ENCODE data around the gene ALOX15B. TPM values are rescaled to one million over a fixed set of nuclear protein-coding genes. Genes with fewer than 3 reads are reported as not detected.
A peak's percentile ranks its signal among the peaks of the same experiment; 100 is the strongest.
"Not testable (repeated sequence)": the region's sequence is repeated elsewhere in the genome, so short reads cannot be mapped to it uniquely, and the experiment has no call there.

The ALOX15B gene
- total RNA-seq, 1 donor from 2014 or later = 5.8 TPM

DNA sequence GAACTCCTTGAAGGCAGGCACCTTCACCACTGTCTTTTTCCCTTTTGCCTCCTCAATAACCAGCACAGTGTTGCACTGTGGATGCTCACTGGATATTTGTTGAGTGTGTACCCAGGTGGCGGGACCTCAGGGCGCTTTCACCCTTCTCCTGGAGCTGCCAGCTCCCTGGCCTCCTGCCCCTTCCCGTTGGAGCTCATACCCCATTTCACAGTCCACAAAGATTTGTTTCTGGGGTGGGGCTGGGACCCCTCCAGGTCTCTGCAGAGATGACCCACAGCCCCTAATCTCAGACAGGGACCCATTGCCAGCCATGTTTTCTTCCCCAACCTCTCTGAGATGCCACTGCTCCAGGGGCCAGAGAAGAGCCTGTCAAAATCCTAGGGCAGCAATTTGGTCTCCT is 36.2 kb downstream of the ALOX15B start:
- TF ChIP-seq, protein P1, sequence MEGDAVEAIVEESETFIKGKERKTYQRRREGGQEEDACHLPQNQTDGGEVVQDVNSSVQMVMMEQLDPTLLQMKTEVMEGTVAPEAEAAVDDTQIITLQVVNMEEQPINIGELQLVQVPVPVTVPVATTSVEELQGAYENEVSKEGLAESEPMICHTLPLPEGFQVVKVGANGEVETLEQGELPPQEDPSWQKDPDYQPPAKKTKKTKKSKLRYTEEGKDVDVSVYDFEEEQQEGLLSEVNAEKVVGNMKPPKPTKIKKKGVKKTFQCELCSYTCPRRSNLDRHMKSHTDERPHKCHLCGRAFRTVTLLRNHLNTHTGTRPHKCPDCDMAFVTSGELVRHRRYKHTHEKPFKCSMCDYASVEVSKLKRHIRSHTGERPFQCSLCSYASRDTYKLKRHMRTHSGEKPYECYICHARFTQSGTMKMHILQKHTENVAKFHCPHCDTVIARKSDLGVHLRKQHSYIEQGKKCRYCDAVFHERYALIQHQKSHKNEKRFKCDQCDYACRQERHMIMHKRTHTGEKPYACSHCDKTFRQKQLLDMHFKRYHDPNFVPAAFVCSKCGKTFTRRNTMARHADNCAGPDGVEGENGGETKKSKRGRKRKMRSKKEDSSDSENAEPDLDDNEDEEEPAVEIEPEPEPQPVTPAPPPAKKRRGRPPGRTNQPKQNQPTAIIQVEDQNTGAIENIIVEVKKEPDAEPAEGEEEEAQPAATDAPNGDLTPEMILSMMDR (IDR thresholded peaks at IDR 0.05; ENCODE audit: insufficient read depth, low read length, severe bottlenecking) = no peak
- FAIRE-seq (no peak), DNase-seq (ENCODE audit: low read depth) (no peak)
- Histone ChIP-seq H3K27me3 (ENCODE audit: control insufficient read depth, insufficient read depth, low read length) (peaks cover 17% of the 10 kb centered on the region), H3K4me3 (ENCODE audit: low read depth, low read length) (no peak overlapping the region), H3K36me3 (ENCODE audit: control insufficient read depth, insufficient read depth, low read length) (no peaks in the 10 kb centered on the region)

DNA sequence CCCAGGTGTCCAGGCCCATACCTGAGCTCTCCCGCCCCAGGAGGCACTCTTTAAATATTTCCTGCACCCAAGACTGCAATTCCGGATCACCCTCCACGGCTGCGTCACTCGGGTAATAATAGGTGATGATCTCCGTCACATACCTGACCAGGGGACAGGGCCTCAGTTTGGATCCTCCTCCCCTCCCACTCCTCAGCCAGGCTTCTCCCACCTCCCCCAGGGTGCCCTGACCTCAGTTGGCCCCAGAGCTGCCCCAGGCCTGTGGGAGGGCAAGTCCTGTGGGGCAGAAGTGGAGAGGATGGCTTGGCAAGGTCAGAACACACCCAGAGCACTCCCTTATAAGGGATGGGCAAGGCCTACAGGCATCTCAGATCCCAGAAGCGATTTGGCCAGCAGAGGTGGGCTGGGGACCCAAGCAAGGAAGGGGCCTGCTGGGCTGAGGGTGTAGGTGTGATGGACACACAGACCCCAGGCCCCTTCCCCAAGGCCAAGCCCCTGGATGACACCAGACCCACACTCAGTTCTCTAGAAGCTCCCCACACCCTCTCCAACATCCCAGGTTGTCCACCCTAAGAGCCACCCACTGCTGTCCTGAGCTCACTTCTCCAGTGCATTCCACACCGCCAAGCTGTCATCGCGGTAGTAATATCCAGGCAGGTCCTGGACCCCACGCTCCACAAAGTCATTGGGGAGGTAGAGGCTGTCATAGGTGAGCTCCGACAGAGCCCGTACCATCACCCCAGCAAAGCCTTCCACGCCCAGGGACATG is 36.9 kb downstream of the ALOX15B start:
- peaks cover 17% of the 10 kb centered on the region for H3K27me3 ChIP-seq (ENCODE audit: control insufficient read depth, insufficient read depth, low read length)
- DNase-seq (ENCODE audit: low read depth) (no peak), FAIRE-seq (no peak)
- no peaks in the 10 kb centered on the region for H3K36me3 ChIP-seq (ENCODE audit: control insufficient read depth, insufficient read depth, low read length)
- TF ChIP-seq, protein P1 (IDR thresholded peaks at IDR 0.05; ENCODE audit: insufficient read depth, low read length, severe bottlenecking) = no peak
- no peak overlapping the region for H3K4me3 ChIP-seq (ENCODE audit: low read depth, low read length)

DNA sequence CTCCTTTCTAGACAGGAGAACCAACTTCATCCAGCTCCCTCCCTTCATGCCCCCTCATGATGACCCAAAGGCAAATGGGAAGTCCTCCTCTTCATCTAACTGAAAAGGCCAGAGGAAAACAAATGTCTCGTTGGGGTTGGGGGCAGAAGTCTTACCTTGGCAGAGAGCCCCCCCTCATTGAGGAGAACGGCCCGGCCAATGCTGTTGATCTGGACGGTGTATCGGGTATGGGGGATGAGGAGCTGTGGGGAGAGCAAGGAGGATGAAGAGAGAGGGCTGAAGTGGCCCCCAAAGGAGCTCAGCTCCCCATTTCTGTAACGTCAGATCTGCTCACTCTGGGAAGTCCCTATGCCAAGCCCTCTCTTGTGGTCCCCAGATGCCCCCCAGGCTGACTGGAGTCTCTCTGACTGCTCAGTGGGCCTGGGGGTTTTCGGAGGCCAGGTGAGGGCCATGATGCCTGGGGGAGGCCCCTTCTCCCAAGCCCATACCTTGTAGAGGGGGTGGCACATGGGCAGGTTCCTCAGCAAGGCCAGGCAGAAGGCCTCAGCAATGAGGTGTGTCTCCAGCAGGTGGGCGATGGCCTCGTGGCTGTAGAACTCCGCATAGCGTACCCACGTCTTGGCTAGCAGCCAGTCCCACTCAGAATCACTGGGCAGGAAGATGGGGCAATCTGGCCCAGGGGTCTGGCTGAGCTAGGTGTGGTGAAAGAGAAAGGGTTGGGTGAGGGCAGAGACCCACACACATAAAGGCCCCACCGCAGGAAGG is 37.8 kb downstream of the ALOX15B start:
- no peak for FAIRE-seq
- H3K4me3 ChIP-seq (ENCODE audit: low read depth, low read length) = no peak overlapping the region
- peaks cover 17% of the 10 kb centered on the region for H3K27me3 ChIP-seq (ENCODE audit: control insufficient read depth, insufficient read depth, low read length)
- no peak for DNase-seq (ENCODE audit: low read depth)
- TF ChIP-seq, protein P1 (IDR thresholded peaks at IDR 0.05; ENCODE audit: insufficient read depth, low read length, severe bottlenecking) = no peak
- no peaks in the 10 kb centered on the region for H3K36me3 ChIP-seq (ENCODE audit: control insufficient read depth, insufficient read depth, low read length)

DNA sequence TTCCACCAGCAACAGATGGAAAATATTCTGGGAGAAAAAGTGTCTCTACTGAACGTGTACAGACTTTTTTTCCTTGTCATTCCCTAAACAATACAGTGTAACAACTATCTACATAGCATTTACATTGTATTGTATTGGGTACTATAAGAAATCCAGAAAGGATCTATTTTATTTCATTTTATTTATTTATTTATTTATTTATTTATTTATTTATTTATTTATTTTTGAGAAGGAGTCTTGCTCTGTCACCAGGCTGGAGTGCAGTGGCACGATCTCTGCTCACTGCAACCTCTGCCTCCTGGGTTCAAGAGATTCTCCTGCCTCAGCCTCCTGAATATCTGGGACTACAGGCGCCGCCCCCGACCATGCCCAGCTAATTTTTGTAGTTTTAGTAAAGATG is 39.1 kb downstream of the ALOX15B start:
- not testable (repeated sequence) for DNase-seq (ENCODE audit: low read depth); H3K4me3 ChIP-seq (ENCODE audit: low read depth, low read length); H3K36me3 ChIP-seq (ENCODE audit: control insufficient read depth, insufficient read depth, low read length); FAIRE-seq
- H3K27me3 ChIP-seq (ENCODE audit: control insufficient read depth, insufficient read depth, low read length) = peaks cover 14% of the 10 kb centered on the region

DNA sequence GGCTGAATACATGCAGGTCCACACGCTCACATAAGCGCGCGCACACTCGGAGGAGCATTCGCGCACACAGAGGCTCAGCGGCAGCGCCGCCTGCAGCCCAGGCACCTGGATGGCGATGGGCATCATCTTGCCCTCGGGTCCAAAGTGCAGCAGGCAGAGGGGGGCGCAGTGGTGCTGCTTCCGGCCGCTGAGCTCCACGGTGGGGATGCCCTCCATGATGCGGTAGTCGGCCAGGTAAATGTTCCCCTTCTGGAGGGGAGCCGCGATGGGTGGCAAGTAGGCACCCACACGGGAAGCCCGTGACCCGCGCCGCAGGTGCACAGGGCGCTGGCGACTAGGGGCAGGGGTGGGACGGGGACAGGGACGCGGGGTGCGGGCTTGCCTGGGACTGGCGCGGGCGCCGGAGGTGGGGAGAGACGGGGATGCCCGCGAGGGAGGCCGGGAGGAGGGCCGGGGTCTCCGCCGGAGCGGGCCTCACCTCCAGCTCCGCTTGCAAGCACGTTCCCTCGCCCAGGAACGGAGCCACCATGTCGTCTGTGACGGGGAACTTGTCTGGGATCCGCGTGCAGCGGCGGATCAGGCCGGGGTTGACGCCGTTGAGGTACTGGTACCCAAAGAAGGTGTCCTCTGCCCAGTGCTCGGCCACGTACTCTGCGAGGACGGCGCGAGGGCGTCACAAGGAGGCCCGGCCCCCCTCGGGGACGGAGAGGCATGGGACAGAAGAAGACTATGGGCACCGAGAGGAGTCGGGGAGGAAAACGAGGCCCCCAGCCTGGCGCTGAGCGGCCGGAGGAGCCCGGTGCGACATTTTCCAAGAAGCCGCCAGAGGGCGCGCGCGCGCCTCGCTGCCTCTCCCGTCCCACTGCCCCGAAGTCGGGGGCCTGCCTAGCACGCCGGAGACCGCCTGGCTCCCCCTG is 40.7 kb downstream of the ALOX15B start:
- no peak for FAIRE-seq
- H3K27me3 ChIP-seq (ENCODE audit: control insufficient read depth, insufficient read depth, low read length) = peaks cover 6% of the 10 kb centered on the region

More for the DNA sequence above, 40.7 kb downstream of the ALOX15B start:
- peak; percentile 34 for DNase-seq (ENCODE audit: low read depth)
- TF ChIP-seq, protein P1 (IDR thresholded peaks at IDR 0.05; ENCODE audit: insufficient read depth, low read length, severe bottlenecking) = peak; percentile 95
- peak overlapping the region; percentile 44 for H3K4me3 ChIP-seq (ENCODE audit: low read depth, low read length)
- no peaks in the 10 kb centered on the region for H3K36me3 ChIP-seq (ENCODE audit: control insufficient read depth, insufficient read depth, low read length)
